H1 (cell line): ENCODE measurements around the gene PPP2R1A. TPM values are rescaled to one million over a fixed set of nuclear protein-coding genes. Genes with fewer than 3 reads are reported as not detected.

Experiments
- CTCF ChIA-PET: fragments of 300-600 bp; sonication (Branson Sonifier 250); formaldehyde crosslinking; loops from one replicate; lab custom pipeline; 2021; ENCODE audit not compliant: partially characterized antibody; lab: Charles Lee
- POLR2A ChIA-PET: fragments of 300-600 bp; sonication (Branson Sonifier 250); formaldehyde crosslinking; loops from one replicate; lab custom pipeline; 2021; ENCODE audit warnings: inconsistent platforms; ENCODE audit not compliant: partially characterized antibody; lab: Charles Lee
- DNase-seq, 2 experiments: peaks; one replicate each; pipeline versions ENCODE4 v3.0.0 to v3.0.0-alpha.2; 2010 to 2022; ENCODE audit warnings: low spot score in 2 of 2, low read depth in 1 of 2, mixed read lengths in 1 of 2
- FAIRE-seq: peaks from 2 replicates; lab custom pipeline; 2011; peaks lifted over from hg19 to GRCh38; lab: Jason Lieb, UNC
- H2AFZ ChIP-seq: 2 replicates; pipeline ENCODE4 v1.8.1; 2012; ENCODE audit warnings: low read length, inconsistent platforms
- H2AK5ac ChIP-seq: 2 replicates; pipeline ENCODE4 v1.6.1; 2013; ENCODE audit warnings: low read depth, low read length
- H2BK120ac ChIP-seq: replicated peaks from 2 replicates; pipeline ENCODE3; 2013; ENCODE audit warnings: low read depth, low read length, inconsistent platforms
- H2BK12ac ChIP-seq: 2 replicates; pipeline ENCODE4 v1.6.1; 2013; ENCODE audit warnings: low read depth, low read length
- H2BK15ac ChIP-seq: 2 replicates; pipeline ENCODE4 v1.6.1; 2013; ENCODE audit warnings: low read length
- H2BK20ac ChIP-seq: 2 replicates; pipeline ENCODE4 v1.6.1; 2013; ENCODE audit warnings: low read length
- H2BK5ac ChIP-seq: 2 replicates; pipeline ENCODE4 v1.6.1; 2013; ENCODE audit warnings: low read depth, low read length
- H3K14ac ChIP-seq: 2 replicates; pipeline ENCODE4 v1.6.1; 2013; ENCODE audit warnings: inconsistent platforms; ENCODE audit not compliant: insufficient read length
- H3K18ac ChIP-seq: 2 replicates; pipeline ENCODE4 v1.6.1; 2013; ENCODE audit warnings: low read length; ENCODE audit errors: extremely low read depth
- H3K23ac ChIP-seq: 2 replicates; pipeline ENCODE4 v1.6.1; 2013; ENCODE audit warnings: inconsistent platforms; ENCODE audit not compliant: insufficient read length
- H3K23me2 ChIP-seq: 2 replicates; pipeline ENCODE4 v1.6.1; 2013; ENCODE audit warnings: low read depth, low read length
- H3K27ac ChIP-seq: 2 replicates; pipeline ENCODE4 v1.6.1; 2011; ENCODE audit warnings: low read depth, low read length, inconsistent platforms
- H3K27me3 ChIP-seq, 4 experiments: replicated peaks in 1 of 4; 1 replicate in 1 of 4; 2 replicates in 3 of 4; pipeline versions ENCODE4 v1.6.1 to v1.8.1; 2011 to 2013; ENCODE audit warnings: low read length in 3 of 4, mild to moderate bottlenecking in 3 of 4, inconsistent platforms in 2 of 4, mixed read lengths in 2 of 4, moderate library complexity in 1 of 4; ENCODE audit not compliant: control insufficient read depth in 3 of 4, insufficient read depth in 3 of 4; ENCODE audit errors: extremely low read depth in 1 of 4
- H3K36me3 ChIP-seq, 4 experiments: 2 replicates each; pipeline versions ENCODE4 v1.6.1 to v1.8.1; 2011 to 2013; ENCODE audit warnings: mild to moderate bottlenecking in 4 of 4, low read length in 3 of 4, moderate library complexity in 2 of 4, control low read depth in 1 of 4, inconsistent platforms in 1 of 4; ENCODE audit not compliant: insufficient read depth in 4 of 4, control insufficient read depth in 2 of 4
- H3K4ac ChIP-seq: replicated peaks from 2 replicates; pipeline ENCODE3; 2013; ENCODE audit warnings: low read length, low read depth, mixed read lengths, inconsistent platforms; ENCODE audit not compliant: insufficient read length
- H3K4me1 ChIP-seq, 4 experiments: replicated peaks in 1 of 4; 1 replicate in 1 of 4; 2 replicates in 3 of 4; pipeline versions ENCODE4 v1.6.1 to v1.8.1; 2011 to 2013; ENCODE audit warnings: low read length in 3 of 4, inconsistent platforms in 2 of 4, mixed read lengths in 1 of 4; ENCODE audit not compliant: insufficient read depth in 4 of 4, control insufficient read depth in 3 of 4
- H3K4me2 ChIP-seq, 2 experiments: 2 replicates each; pipeline versions ENCODE4 v1.6.1 to v1.8.1; 2011 to 2013; ENCODE audit warnings: low read depth in 2 of 2, low read length in 2 of 2, control low read depth in 1 of 2, inconsistent platforms in 1 of 2, mild to moderate bottlenecking in 1 of 2; ENCODE audit not compliant: insufficient read depth in 1 of 2
- H3K4me3 ChIP-seq, 4 experiments: fragments of 200-600, 300-600 bp in 1 of 4; sonication (generic), shearing (Covaris generic), sonication (Bioruptor Twin) in 1 of 4; 2 replicates each; pipeline versions ENCODE4 v1.5.1 to v1.8.1; 2011 to 2016; ENCODE audit warnings: low read length in 4 of 4, low read depth in 3 of 4, control low read depth in 2 of 4, inconsistent platforms in 2 of 4, mild to moderate bottlenecking in 2 of 4, mixed read lengths in 1 of 4, moderate library complexity in 1 of 4; ENCODE audit not compliant: insufficient read depth in 2 of 4; ENCODE audit errors: extremely low read depth in 1 of 4
- H3K56ac ChIP-seq: replicated peaks from 2 replicates; pipeline ENCODE3; 2013; ENCODE audit warnings: low read depth, mild to moderate bottlenecking, mixed read lengths, low read length, inconsistent platforms; ENCODE audit not compliant: insufficient read length
- H3K79me1 ChIP-seq: 2 replicates; pipeline ENCODE4 v1.6.1; 2013; ENCODE audit warnings: low read depth, low read length, control low read depth
- H3K79me2 ChIP-seq, 2 experiments: 2 replicates each; pipeline versions ENCODE4 v1.6.1 to v1.8.1; 2012 to 2013; ENCODE audit warnings: low read length in 2 of 2, mild to moderate bottlenecking in 2 of 2, inconsistent platforms in 1 of 2; ENCODE audit not compliant: insufficient read depth in 2 of 2, control insufficient read depth in 1 of 2
- H3K9ac ChIP-seq, 4 experiments: replicated peaks in 1 of 4; 1 replicate in 1 of 4; 2 replicates in 3 of 4; pipeline versions ENCODE4 v1.6.1 to v1.8.1; 2011 to 2013; ENCODE audit warnings: low read depth in 3 of 4, low read length in 3 of 4, control low read depth in 2 of 4, mild to moderate bottlenecking in 2 of 4, moderate library complexity in 2 of 4, inconsistent platforms in 1 of 4; ENCODE audit errors: extremely low read depth in 1 of 4
- H3K9me3 ChIP-seq, 2 experiments: 2 replicates each; pipeline versions ENCODE4 v1.6.1 to v1.8.1; 2012 to 2013; ENCODE audit warnings: mild to moderate bottlenecking in 2 of 2, moderate library complexity in 2 of 2, control low read depth in 1 of 2, inconsistent platforms in 1 of 2, low read depth in 1 of 2, low read length in 1 of 2, mixed read lengths in 1 of 2; ENCODE audit not compliant: insufficient read depth in 2 of 2
- H4K20me1 ChIP-seq, 2 experiments: replicated peaks in 1 of 2; 2 replicates each; pipeline versions ENCODE3 to v1.8.1; 2011 to 2013; ENCODE audit warnings: inconsistent platforms in 2 of 2, low read length in 2 of 2, mild to moderate bottlenecking in 1 of 2; ENCODE audit not compliant: insufficient read depth in 2 of 2, control insufficient read depth in 1 of 2
- H4K5ac ChIP-seq: 2 replicates; pipeline ENCODE4 v1.6.1; 2013; ENCODE audit warnings: low read length, low read depth, mixed read lengths, inconsistent platforms; ENCODE audit not compliant: insufficient read length
- H4K8ac ChIP-seq: 2 replicates; pipeline ENCODE4 v1.8.0; 2013; ENCODE audit warnings: mild to moderate bottlenecking, moderate library complexity, low read length, inconsistent platforms; ENCODE audit not compliant: insufficient read depth; ENCODE audit errors: extremely low read depth
- H4K91ac ChIP-seq: replicated peaks from 2 replicates; pipeline ENCODE3; 2013; ENCODE audit warnings: low read length, mixed read lengths, inconsistent platforms; ENCODE audit not compliant: insufficient read length
- NRF1 ChIP-seq: IDR thresholded peaks from 2 replicates; pipeline ENCODE4 v1.6.1; 2011; ENCODE audit warnings: mild to moderate bottlenecking, low read depth, low read length, improper control_type of control experiment
- POLR2AphosphoS5 ChIP-seq: IDR thresholded peaks from 2 replicates; pipeline ENCODE4 v1.6.1; 2011; ENCODE audit warnings: low read depth, low read length
- RFX5 ChIP-seq: IDR thresholded peaks from 2 replicates; pipeline ENCODE4 v1.6.1; 2011; ENCODE audit warnings: low read depth, low read length, improper control_type of control experiment, borderline replicate concordance
- WGBS, 2 experiments: shearing (Covaris generic) in 1 of 2; methylation state at CpG; one replicate each; pipeline versions ENCODE4 v1.1.6 to v1.1.7; 2013 to 2015; ENCODE audit warnings: low lambda C conversion rate in 2 of 2, mixed read lengths in 2 of 2, inconsistent platforms in 1 of 2, low coverage in 1 of 2, missing lambda C conversion rate in 1 of 2; ENCODE audit not compliant: insufficient replicate concordance in 2 of 2, insufficient coverage in 1 of 2, insufficient read length in 1 of 2; ENCODE audit errors: extremely low coverage in 1 of 2, missing lambda C conversion rate in 1 of 2; 5-methylcytosine and 5-hydroxymethylcytosine counted together
- polyA plus RNA-seq, 7 experiments: library from polyadenylated mRNA; depleted of rRNA in 3 of 7; stranded (reverse) in 5 of 7; unstranded in 2 of 7; fragments of >200 nt in 5 of 7; fragments of 200-250 nt in 2 of 7; gene quantifications; 1 replicate in 5 of 7; 2 replicates in 1 of 7; 4 replicates in 1 of 7; pipeline versions ENCODE4 v1.2.1 to v1.2.3, GENCODE V29; 2011 to 2013; ENCODE audit warnings: missing spikeins in 2 of 7, mixed read lengths in 2 of 7
- total RNA-seq: library from RNA; stranded (reverse); fragmentation: NEBNext Ultra II Directional; extraction: Animal tissue kit (Norgen Biotek cat#: 25700); gene quantifications from 2 replicates; pipeline ENCODE4 v1.2.1, GENCODE V29; 2021

Gene PPP2R1A
- total and polyA plus RNA-seq, 2 of the 8 experiments (the other 6 are each of a cell fraction or from before 2014, with no cell fraction given): 380 to 382 TPM

DNA sequence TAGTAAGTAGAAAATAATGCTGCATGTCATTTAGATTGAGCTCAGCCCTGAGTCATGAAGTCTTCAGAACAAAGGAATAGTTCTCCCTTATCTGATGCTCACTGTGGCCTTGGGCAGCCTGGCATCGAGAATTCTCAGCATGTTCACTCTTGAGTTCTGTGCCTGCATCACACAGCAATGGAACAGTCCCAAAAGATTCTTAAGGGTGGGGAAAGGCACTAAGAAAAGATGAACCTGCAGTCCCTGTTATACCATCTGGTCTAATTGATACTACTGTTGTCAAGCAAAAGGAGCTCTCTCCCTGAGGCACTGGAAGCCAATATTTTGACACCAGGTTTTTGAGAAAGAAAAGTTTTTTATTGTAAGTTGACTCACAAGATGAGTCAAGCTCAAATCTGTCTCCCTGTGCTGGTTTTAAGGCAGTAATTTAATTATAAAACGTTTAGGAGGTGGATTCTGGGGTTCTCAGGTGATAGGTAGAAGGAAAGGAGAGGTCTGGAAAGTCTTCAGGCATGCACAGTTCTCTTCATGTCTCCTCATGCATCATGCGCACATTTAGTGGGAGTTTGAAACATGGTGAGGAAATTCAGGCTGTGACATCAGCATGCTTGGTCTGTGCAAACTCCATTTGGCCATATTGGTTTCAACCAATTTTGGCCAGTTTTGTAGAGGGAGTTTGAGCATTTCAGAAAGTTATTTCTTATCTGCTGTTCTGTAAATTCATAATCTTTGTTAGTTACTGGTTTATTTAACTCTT is 41.5 kb downstream of the PPP2R1A start:
- H2BK15ac ChIP-seq: no peak overlapping the region
- no peak overlapping the region for H2BK12ac ChIP-seq
- H4K20me1 ChIP-seq: peaks cover 0 to 2% of the 10 kb centered on the region in 2 experiments
- no peak overlapping the region for H3K4me3 ChIP-seq
- no peaks in the 10 kb centered on the region for H3K9me3 ChIP-seq
- no peak overlapping the region for H3K27ac ChIP-seq
- H2AK5ac ChIP-seq: no peak overlapping the region
- ChIA-PET CTCF (interaction anchor here (1.7 kb wide), 1 partner anchor 17 kb away, joined by 7 read pairs; no protein-coding TSS in a partner anchor), POLR2A (interaction anchor here (1.0 to 2.5 kb wide), 4 partner anchors 12 to 93 kb away, joined by 3 to 7 read pairs (median 4); no protein-coding TSS in a partner anchor)
- no peak overlapping the region for H3K14ac ChIP-seq
- no peak overlapping the region for H3K9ac ChIP-seq
- no peak overlapping the region for H2BK20ac ChIP-seq
- DNase-seq: no peak
- H4K8ac ChIP-seq: no peak overlapping the region
- no peak overlapping the region for H4K91ac ChIP-seq
- H3K18ac ChIP-seq: no peak overlapping the region
- no peaks in the 10 kb centered on the region for H3K79me1 ChIP-seq
- no peaks in the 10 kb centered on the region for H3K4me1 ChIP-seq
- H2AFZ ChIP-seq: no peak overlapping the region
- TF ChIP-seq RFX5: no peak
- TF ChIP-seq NRF1: no peak
- TF ChIP-seq POLR2AphosphoS5: peak; percentile 7; the same call in 1 of the 2 replicates
- TF ChIP-seq, all 59 proteins: peak for 1
- Histone ChIP-seq H3K36me3 (peaks cover 6 to 20% (median 18%) of the 10 kb centered on the region in 4 experiments), H2BK120ac (no peak overlapping the region), H3K79me2 (no peaks in the 10 kb centered on the region), H2BK5ac (no peak overlapping the region), H3K56ac (no peak overlapping the region), H3K23ac (no peak overlapping the region), H3K4ac (no peak overlapping the region), H4K5ac (no peak overlapping the region), H3K27me3 (no peaks in the 10 kb centered on the region), H3K4me2 (no peak overlapping the region), H3K23me2 (no peaks in the 10 kb centered on the region)
- 84% methylated on average over 3 of the region's 3 CpGs; no CpG with 5 or more reads in 1 of the 2 experiments for WGBS, 2 experiments
- no peak for FAIRE-seq
